Nephron progenitor cell (in vitro differentiated cells): Measurements from ENCODE around the gene RNPS1.
A peak's percentile ranks its signal among the peaks of the same experiment; 100 is the strongest.
"Not testable (repeated sequence)": the region's sequence is repeated elsewhere in the genome, so short reads cannot be mapped to it uniquely, and the experiment has no call there.

ENCODE experiments used
- DNase-seq: peaks from one replicate; pipeline ENCODE4 v3.0.0; 2021
- H3K27ac Mint-ChIP-seq: 2 replicates; pipeline ENCODE4 v1.8.0; 2021; ENCODE audit warnings: mild to moderate bottlenecking, moderate library complexity, mixed read lengths
- H3K27me3 Mint-ChIP-seq: 2 replicates; pipeline ENCODE4 v1.8.0; 2021; ENCODE audit warnings: mild to moderate bottlenecking, low read depth, mixed read lengths; ENCODE audit not compliant: poor library complexity
- H3K36me3 Mint-ChIP-seq: 2 replicates; pipeline ENCODE4 v1.8.0; 2021; ENCODE audit warnings: low read depth, mixed read lengths
- H3K4me1 Mint-ChIP-seq: 2 replicates; pipeline ENCODE4 v1.8.0; 2021; ENCODE audit warnings: mixed read lengths
- H3K4me3 Mint-ChIP-seq: 2 replicates; pipeline ENCODE4 v1.8.0; 2021; ENCODE audit warnings: mild to moderate bottlenecking, moderate library complexity, mixed read lengths
- H3K9me3 Mint-ChIP-seq: 2 replicates; pipeline ENCODE4 v1.8.0; 2021; ENCODE audit warnings: mild to moderate bottlenecking, moderate library complexity, mixed read lengths
- CTCF ChIP-seq: fragments of 200-600 bp; sonication (generic); IDR thresholded peaks from 2 replicates; pipeline ENCODE4 v1.5.0; 2021; ENCODE audit warnings: antibody characterized with exemption

The RNPS1 gene

GRCh38 chr16:2270070-2270462 is 2.1 kb upstream of the RNPS1 start:
- peaks cover 30% of the 10 kb centered on the region for H3K4me1 Mint-ChIP-seq
- H3K36me3 Mint-ChIP-seq: peaks cover 6% of the 10 kb centered on the region
- H3K27ac Mint-ChIP-seq: no peak overlapping the region
- no peak for DNase-seq
- peaks cover 4% of the 10 kb centered on the region for H3K27me3 Mint-ChIP-seq
- TF ChIP-seq CTCF: no peak
- no peaks in the 10 kb centered on the region for H3K9me3 Mint-ChIP-seq
- H3K4me3 Mint-ChIP-seq: peak overlapping the region; percentile 94

- not testable (repeated sequence) for H3K9me3 Mint-ChIP-seq, H3K27me3 Mint-ChIP-seq, DNase-seq
- H3K4me3 Mint-ChIP-seq: peak overlapping the region; percentile 94
- H3K36me3 Mint-ChIP-seq: peaks cover 26% of the 10 kb centered on the region
- H3K4me1 Mint-ChIP-seq: peaks cover 41% of the 10 kb centered on the region
- peak overlapping the region; percentile 100 for H3K27ac Mint-ChIP-seq
Observed at GRCh38 chr16:2267505-2267912, 417 bp downstream of the RNPS1 start.

GRCh38 chr16:2266887-2267286 is 1.0 kb downstream of the RNPS1 start:
- not testable (repeated sequence) for H3K9me3 Mint-ChIP-seq, DNase-seq, H3K27me3 Mint-ChIP-seq
- Mint-ChIP-seq H3K36me3 (peaks cover 32% of the 10 kb centered on the region), H3K27ac (peak overlapping the region; percentile 100), H3K4me1 (peaks cover 41% of the 10 kb centered on the region), H3K4me3 (peak overlapping the region; percentile 94)

- not testable (repeated sequence) for H3K9me3 Mint-ChIP-seq, DNase-seq, H3K27me3 Mint-ChIP-seq, H3K4me3 Mint-ChIP-seq
- Mint-ChIP-seq H3K36me3 (peaks cover 66% of the 10 kb centered on the region), H3K4me1 (peaks cover 32% of the 10 kb centered on the region), H3K27ac (peak overlapping the region; percentile 29)
Observed at GRCh38 chr16:2263026-2263425, 4.9 kb downstream of the RNPS1 start.

GRCh38 chr16:2260250-2260649 is 7.7 kb downstream of the RNPS1 start:
- no peak overlapping the region for H3K4me3 Mint-ChIP-seq
- TF ChIP-seq CTCF: no peak
- no peak overlapping the region for H3K27ac Mint-ChIP-seq
- H3K36me3 Mint-ChIP-seq: peaks cover 91% of the 10 kb centered on the region
- no peaks in the 10 kb centered on the region for H3K9me3 Mint-ChIP-seq
- no peak for DNase-seq
- peaks cover 27% of the 10 kb centered on the region for H3K4me1 Mint-ChIP-seq
- H3K27me3 Mint-ChIP-seq: no peaks in the 10 kb centered on the region

- H3K4me1 Mint-ChIP-seq: peaks cover 15% of the 10 kb centered on the region
- H3K27me3 Mint-ChIP-seq, DNase-seq, H3K4me3 Mint-ChIP-seq, H3K9me3 Mint-ChIP-seq: not testable (repeated sequence)
- peaks cover 83% of the 10 kb centered on the region for H3K36me3 Mint-ChIP-seq
- peak overlapping the region; percentile 66 for H3K27ac Mint-ChIP-seq
Observed at GRCh38 chr16:2258530-2258929, 9.4 kb downstream of the RNPS1 start.

- peaks cover 23% of the 10 kb centered on the region for H3K4me1 Mint-ChIP-seq
- H3K36me3 Mint-ChIP-seq: peaks cover 83% of the 10 kb centered on the region
- TF ChIP-seq CTCF: no peak
- no peak for DNase-seq
- no peaks in the 10 kb centered on the region for H3K27me3 Mint-ChIP-seq
- peak overlapping the region; percentile 54 for H3K27ac Mint-ChIP-seq
- no peak overlapping the region for H3K4me3 Mint-ChIP-seq
- no peaks in the 10 kb centered on the region for H3K9me3 Mint-ChIP-seq
Observed at GRCh38 chr16:2257726-2258125, 10.2 kb downstream of the RNPS1 start.

- H3K27ac Mint-ChIP-seq: peak overlapping the region; percentile 89
- no peaks in the 10 kb centered on the region for H3K27me3 Mint-ChIP-seq
- H3K36me3 Mint-ChIP-seq: peaks cover 73% of the 10 kb centered on the region
- no peak for TF ChIP-seq CTCF
- peaks cover 26% of the 10 kb centered on the region for H3K4me1 Mint-ChIP-seq
- no peak overlapping the region for H3K4me3 Mint-ChIP-seq
- H3K9me3 Mint-ChIP-seq: no peaks in the 10 kb centered on the region
- no peak for DNase-seq
Observed at GRCh38 chr16:2256531-2257140, 11.3 kb downstream of the RNPS1 start.
